GM18951 (cell line): Measurements from ENCODE around the gene GIPC3.

Source experiments
- POLR2A ChIP-seq: IDR thresholded peaks from 4 replicates; pipeline ENCODE4 v1.6.1; 2011; ENCODE audit warnings: mild to moderate bottlenecking; ENCODE audit not compliant: insufficient read length, insufficient read depth; ENCODE audit errors: extremely low read depth
- in situ Hi-C: fragments of 300-500 bp; cut with MboI; formaldehyde crosslinking; loops from one replicate; pipeline ENCODE4 v1.12.0; 2022; ENCODE audit warnings: low sequenced_read_pairs, mixed read lengths, inconsistent platforms; ENCODE audit not compliant: unreplicated experiment

GIPC3 gene

DNA sequence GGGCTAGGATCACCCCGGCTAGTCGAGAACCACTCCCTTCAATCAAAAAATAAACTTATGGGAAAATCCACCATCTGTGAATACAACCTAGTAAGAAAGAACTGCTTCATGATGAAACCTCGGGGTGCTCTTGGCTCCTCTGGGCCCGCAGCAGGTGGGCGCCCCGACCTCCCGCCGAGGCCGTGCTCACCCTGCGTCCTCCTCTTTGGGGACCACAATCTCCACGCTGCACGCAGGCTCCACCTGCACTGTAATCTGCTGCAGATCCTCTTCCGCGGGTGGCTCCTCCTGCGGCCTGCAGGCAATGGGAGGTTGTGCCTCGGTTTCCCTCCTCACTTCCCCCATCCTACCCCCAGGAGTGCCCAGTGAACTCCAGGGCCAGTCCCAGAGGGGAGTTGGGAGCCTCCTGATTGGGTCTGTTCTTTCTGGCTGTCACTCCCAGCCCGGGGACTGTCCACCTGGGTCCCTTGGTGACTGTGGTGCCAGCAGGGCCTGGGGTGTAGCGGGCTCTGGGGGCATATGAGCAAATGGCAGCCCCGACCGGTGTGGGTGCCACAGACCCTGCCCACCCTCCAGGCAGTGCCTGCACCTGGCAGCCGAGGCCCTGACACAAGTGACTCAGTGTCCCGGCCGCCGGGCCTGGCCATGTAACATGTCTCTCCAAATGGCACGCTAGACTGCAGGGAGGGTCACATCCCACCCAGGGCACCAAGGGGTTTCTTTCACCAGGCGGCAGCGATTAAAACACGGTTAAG lies 56.4 kb downstream of the GIPC3 start:
- in situ Hi-C loops = no loop called here

DNA sequence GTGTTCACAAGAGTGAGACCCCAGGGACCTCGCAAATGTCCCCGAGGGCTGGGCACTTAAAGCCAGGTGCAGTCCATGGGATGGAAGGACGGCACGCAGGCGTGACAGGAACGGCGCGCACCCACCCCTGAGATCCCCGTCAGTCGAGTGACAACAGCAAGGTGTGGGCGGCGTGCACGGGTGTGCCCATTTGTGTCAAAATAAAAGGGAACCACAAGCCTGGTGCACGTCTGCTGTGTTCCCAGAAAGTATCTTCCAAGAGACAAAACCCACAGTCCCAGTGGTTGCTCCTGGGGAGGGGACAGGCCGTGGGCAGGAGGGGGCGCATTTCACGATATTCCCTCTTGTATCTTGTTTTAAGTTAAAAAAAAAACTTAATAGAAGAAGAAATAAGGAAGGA lies 57.0 kb downstream of the GIPC3 start:
- in situ Hi-C loops = no loop called here
- no peak for TF ChIP-seq POLR2A

More for the DNA sequence above, 56.4 kb downstream of the GIPC3 start:
- TF ChIP-seq POLR2A = no peak
